Stimulated activated CD4-positive, alpha-beta T cell treated with anti-CD3 and anti-CD28 coated beads, Interleukin-4, amount 100 ng/mL, for 24 hours (primary cell): ENCODE results near the gene IRX6.

Source experiments
- DNase-seq: peaks from one replicate; pipeline ENCODE4 v3.0.0-alpha.2; 2020

The IRX6 gene

GRCh38 chr16:55323637-55324271 lies at the start of gene IRX6:
TSS of gene IRX6 (plus strand) at chr16:55324203. CDS start at chr16:55325092, 889 bp downstream.
- DNase-seq = no peak

GRCh38 chr16:55274391-55274790 lies 49.6 kb upstream of the IRX6 start:
- no peak for DNase-seq

GRCh38 chr16:55275167-55275566 lies 48.8 kb upstream of the IRX6 start:
- no peak for DNase-seq

GRCh38 chr16:55275869-55276268 lies 48.1 kb upstream of the IRX6 start:
- DNase-seq = no peak

- no peak for DNase-seq
These were observed 46.5 kb upstream of the IRX6 start for GRCh38 chr16:55277536-55277935.

GRCh38 chr16:55279598-55279997 lies 44.4 kb upstream of the IRX6 start:
- no peak for DNase-seq

- DNase-seq = no peak
These were observed 43.4 kb upstream of the IRX6 start for GRCh38 chr16:55280587-55280986.

GRCh38 chr16:55282441-55282840 lies 41.6 kb upstream of the IRX6 start:
- no peak for DNase-seq

- no peak for DNase-seq
These were observed 39.9 kb upstream of the IRX6 start for GRCh38 chr16:55283812-55284717.

GRCh38 chr16:55284718-55285099 lies 39.3 kb upstream of the IRX6 start:
- DNase-seq = no peak

- DNase-seq = no peak
These were observed 38.4 kb upstream of the IRX6 start for GRCh38 chr16:55285586-55285985.

- no peak for DNase-seq
These were observed 34.6 kb upstream of the IRX6 start for GRCh38 chr16:55289353-55289752.

GRCh38 chr16:55291847-55292246 lies 32.2 kb upstream of the IRX6 start:
- no peak for DNase-seq

GRCh38 chr16:55292491-55292890 lies 31.5 kb upstream of the IRX6 start:
- no peak for DNase-seq

- DNase-seq = no peak
These were observed 29.9 kb upstream of the IRX6 start for GRCh38 chr16:55294129-55294528.

GRCh38 chr16:55294931-55295342 lies 29.1 kb upstream of the IRX6 start:
- DNase-seq = no peak

GRCh38 chr16:55297062-55297909 lies 26.7 kb upstream of the IRX6 start:
- DNase-seq = no peak

GRCh38 chr16:55297910-55298479 lies 26.0 kb upstream of the IRX6 start:
- DNase-seq = no peak

GRCh38 chr16:55301385-55302008 lies 22.5 kb upstream of the IRX6 start:
- DNase-seq = no peak

GRCh38 chr16:55302635-55303034 lies 21.4 kb upstream of the IRX6 start:
- no peak for DNase-seq

GRCh38 chr16:55308973-55309372 lies 15.0 kb upstream of the IRX6 start:
- DNase-seq = no peak

- DNase-seq = no peak
These were observed 1.7 kb upstream of the IRX6 start for GRCh38 chr16:55322327-55322726.
